WI38 (cell line): ENCODE data around the gene SEMA3C.

Experiments used
- H3K4me3 ChIP-seq: 2 replicates; pipeline ENCODE4 v1.5.1; 2011; ENCODE audit warnings: low read depth, mild to moderate bottlenecking, control low read depth, low read length
- CTCF ChIP-seq: IDR thresholded peaks from 2 replicates; pipeline ENCODE4 v1.5.1; 2012; ENCODE audit warnings: low read depth, mild to moderate bottlenecking, control low read depth, low read length

SEMA3C gene

DNA sequence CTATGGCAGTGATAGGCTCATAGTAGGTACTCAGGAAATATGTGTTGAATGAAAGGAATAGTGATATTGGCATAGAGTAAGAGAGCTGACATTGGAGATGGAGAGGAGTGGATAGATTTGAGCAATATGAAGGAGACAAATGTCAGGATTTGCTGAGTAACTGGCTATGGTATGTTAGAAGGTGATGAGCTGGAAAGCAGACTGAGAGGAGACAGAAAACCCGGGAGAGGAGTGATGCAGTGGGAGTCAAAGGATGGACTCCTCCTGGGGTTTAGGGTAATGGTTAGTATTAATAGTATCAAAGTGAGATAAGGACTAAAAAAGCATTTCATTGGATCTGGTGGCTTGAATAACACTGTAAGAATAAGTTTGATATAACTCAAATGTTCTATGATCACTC is 215.6 kb downstream of the SEMA3C start:
- no peak overlapping the region for H3K4me3 ChIP-seq
- no peak for TF ChIP-seq CTCF

DNA sequence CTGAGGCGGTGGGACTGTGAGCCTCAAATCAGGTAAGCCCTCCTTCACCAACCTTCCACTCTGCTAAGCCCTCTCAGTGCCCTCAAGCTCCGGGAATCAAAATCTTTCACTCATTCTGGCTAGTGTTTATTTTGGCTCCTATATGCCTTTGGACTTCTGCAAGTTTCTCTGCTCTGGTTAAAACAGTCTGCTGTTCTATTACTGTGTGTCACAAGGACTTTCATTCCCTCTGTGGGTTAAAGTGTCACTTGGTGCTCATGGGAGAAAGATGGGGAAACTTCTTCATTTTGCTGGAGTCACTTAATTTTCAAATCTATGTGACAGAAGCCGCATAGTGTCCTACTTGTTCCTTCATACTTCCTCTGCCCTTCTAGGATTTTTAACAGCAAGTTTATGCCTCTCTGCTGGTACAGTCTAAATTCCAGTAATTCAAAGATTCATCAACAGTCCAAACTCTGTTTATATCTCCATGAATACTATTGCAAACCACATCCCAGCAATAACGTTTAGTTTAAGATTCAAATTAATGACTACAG is 219.1 kb downstream of the SEMA3C start:
- no peak overlapping the region for H3K4me3 ChIP-seq

DNA sequence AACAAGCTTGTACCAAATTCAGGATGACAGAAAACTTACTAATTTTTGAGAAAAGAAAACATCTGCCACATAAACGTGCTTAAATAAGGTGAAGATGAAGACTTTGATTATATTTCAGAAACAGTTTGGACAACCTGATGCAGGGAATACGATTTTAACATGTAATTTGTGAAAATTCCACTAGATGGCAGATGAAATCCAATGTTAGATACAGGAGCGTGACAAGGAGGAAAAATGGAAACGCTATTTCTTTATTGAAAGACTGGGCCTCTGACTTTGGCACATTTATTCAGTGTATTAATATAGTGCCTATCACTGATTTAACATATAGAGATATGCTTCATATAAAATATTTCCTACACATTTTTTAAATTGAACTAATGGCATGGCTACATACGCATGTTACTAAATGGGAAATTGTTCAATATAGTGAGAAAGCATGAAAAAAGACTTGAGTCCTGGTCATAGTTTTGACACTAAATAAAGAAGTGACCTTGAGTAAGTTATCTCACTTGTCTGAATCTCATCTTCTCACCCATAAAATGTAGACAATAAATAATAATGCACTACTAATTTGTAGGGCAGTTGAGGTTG is 219.7 kb downstream of the SEMA3C start:
- no peak for TF ChIP-seq CTCF
- no peak overlapping the region for H3K4me3 ChIP-seq

More for the DNA sequence above, 219.1 kb downstream of the SEMA3C start:
- no peak for TF ChIP-seq CTCF
